ENCODE results near the gene RAPGEF1.

GRCh38 chr9:131545003-131545785 is 194.7 kb downstream of the RAPGEF1 start, which contains the start of gene PRRT1B:
- TF ChIP-seq YY1 (IDR thresholded peaks at IDR 0.05; ENCODE audit: insufficient read depth, insufficient read length): no peak
- no peak for TF ChIP-seq SUZ12 (IDR thresholded peaks at IDR 0.05; ENCODE audit: extremely low read depth, insufficient read depth, insufficient read length)

Data from NT2/D1 (cell line).